Neural progenitor cell (in vitro differentiated cells): ENCODE data around the gene TAF10.

Experiments
- EZH2 ChIP-seq: fragments of 200-600 bp; sonication (generic); IDR thresholded peaks from 2 replicates; pipeline ENCODE4 v1.6.1; 2017; ENCODE audit warnings: antibody characterized with exemption, mild to moderate bottlenecking, moderate library complexity
- TF ChIP-seq, protein P1 (sequence below): fragments of 200-600 bp; sonication (generic); IDR thresholded peaks from 2 replicates; pipeline ENCODE4 v1.5.1; 2017; ENCODE audit warnings: antibody characterized with exemption, mild to moderate bottlenecking

DNA sequence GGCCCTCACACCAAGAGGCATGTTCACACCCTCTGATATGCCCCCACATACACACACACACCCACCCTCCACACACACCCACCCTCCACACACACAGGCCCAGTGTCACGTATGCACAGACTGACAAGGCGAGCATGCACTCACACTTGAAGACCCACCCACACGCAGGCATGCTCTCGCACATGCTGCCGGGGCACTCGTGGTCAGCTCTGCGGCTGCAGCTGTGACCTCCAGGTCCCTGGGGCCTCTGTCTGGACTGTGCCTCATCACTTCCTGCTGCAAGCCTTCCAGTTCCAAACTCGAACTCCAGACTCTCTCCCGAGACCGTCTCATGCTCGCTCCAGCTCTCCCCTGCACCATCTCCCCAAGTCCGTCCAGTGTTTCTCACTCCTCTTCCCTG lies 34.1 kb upstream of the TAF10 start:
- TF ChIP-seq, protein P1, sequence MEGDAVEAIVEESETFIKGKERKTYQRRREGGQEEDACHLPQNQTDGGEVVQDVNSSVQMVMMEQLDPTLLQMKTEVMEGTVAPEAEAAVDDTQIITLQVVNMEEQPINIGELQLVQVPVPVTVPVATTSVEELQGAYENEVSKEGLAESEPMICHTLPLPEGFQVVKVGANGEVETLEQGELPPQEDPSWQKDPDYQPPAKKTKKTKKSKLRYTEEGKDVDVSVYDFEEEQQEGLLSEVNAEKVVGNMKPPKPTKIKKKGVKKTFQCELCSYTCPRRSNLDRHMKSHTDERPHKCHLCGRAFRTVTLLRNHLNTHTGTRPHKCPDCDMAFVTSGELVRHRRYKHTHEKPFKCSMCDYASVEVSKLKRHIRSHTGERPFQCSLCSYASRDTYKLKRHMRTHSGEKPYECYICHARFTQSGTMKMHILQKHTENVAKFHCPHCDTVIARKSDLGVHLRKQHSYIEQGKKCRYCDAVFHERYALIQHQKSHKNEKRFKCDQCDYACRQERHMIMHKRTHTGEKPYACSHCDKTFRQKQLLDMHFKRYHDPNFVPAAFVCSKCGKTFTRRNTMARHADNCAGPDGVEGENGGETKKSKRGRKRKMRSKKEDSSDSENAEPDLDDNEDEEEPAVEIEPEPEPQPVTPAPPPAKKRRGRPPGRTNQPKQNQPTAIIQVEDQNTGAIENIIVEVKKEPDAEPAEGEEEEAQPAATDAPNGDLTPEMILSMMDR: no peak
- TF ChIP-seq EZH2: no peak
